NCI-H128 (cell line): Measurements from ENCODE around the gene KATNA1.
"Not testable (repeated sequence)": the region's sequence is repeated elsewhere in the genome, so short reads cannot be mapped to it uniquely, and the experiment has no call there.

ENCODE experiments used
- DNase-seq: peaks from one replicate; lab custom pipeline; 2025; ENCODE audit not compliant: unreplicated experiment; lab: John Stamatoyannopoulos, UW

Gene KATNA1

DNA sequence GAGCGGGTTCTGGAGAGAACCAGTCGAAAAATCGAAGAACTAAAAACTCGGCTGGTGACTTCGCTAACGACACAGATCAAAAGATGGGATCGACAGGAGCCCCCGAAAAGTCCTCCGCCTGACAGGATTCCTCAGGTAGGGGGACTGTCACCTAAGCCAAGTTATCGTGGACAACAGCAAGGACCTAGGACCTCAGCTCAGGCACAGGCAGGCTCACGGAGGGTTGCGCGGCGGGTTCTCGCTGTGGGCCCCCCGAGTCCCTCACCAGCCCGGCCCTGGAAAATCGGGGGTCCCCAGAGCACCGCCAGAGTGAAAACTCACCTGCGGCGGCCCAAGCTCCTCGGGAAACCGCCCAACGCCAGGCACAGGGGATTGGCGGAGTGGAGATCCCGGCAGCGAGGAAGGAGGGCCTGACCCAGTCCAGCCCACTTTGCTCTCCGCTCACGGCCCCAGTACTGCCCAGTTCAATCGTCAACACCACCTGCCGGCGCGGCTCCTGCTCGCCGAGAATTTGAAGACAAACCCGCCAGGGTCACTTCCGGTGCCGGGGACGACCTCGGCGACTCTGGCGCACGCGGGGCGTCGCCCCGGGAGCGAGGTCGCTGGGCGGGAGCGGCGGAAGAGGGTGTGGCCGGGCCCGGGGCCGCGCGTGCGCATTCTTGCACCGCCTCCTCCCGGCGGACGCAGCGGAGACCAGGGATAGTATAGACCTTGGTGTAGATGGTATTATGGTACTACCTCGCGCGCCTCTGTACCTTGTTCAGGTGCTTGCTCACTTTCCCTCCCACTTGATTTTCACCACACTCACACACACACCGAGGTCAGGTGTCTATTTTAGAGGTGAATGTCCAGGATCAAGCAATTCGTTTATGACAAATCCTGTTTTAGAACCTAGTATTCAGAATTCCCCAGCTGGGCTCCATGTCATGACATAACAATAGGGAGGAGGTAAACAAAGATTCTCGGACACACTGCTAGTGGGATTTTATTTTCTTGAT is at the start of gene KATNA1:
KATNA1 (minus strand) TSS at position 567 of the 998 bp plus-strand sequence. CDS start 10,167 bp downstream, outside the sequence.
- peak; percentile 68 for DNase-seq

DNA sequence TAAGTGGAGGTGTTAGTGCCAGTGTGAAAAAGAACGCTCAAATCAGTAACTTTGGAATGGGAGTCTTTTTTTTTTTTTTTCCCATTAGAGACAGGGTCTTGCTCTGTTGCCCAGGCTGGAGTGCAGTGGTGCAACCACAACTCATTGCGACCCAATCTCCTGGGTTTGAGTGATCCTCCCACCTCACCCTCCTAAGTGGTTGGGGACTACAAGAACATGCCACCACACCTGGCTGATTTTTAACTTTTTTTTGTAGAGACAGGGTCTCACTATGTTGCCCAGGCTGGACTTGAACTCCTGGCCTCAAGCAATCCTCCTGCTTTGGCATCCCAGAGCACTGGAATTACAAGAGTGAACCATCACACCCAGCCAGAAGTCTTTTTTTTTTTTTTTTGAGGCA is 49.7 kb upstream of the KATNA1 start:
- no peak for DNase-seq

DNA sequence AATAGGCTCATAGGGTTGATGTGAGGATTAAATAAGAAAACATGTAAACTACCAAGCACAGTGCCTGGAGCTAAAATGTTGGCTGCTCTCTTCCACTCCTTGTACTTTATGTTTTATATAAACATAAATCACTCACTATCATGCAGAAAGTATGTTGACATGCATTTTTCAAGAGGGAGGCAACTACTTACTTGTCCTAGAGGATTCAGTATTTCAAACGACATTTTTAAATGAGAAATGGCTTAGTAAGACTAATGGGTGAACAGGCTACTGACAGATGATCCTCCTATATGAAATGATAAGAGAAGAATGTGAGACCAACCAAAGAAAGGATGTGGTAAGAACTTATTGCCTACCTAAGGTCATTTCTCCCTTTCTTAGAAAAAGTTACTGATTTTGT is 48.4 kb upstream of the KATNA1 start:
- no peak for DNase-seq

DNA sequence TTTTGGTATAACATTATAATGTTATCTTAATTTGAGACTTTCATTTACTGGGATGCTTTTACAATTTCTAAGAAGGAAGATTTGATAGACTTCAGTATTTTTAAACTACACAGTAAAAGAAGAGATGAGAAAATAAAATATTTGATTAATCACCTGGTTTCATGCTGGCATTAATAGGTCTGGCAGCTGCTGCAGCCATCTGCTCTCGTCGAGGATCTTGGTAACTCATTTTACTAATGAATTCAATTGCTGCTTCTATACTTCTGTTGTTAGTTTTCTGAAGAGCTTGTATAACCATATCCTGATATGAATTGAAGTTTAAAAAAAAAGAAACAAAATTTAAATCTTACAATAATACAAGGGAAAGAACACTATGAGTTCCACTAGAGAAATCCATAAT is 46.4 kb upstream of the KATNA1 start:
- DNase-seq, result no peak

DNA sequence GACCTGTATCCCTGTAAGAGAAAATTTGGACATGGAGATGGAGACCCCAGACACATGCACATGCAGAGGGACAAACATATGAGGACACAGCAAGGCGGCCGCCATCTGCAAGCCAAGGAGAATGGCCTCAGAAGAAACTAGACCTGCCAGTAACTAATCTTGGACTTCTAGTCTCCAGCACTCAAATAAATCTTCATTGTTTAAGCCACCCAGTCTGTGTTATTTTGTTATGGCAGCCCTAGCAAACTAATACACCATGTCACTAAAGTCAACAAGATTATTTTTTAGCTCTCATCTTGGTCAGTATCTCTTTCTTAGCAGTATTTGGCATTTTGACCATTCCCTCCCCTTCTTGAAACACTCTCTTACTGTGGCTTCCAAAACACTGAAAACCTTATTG is 42.7 kb upstream of the KATNA1 start:
- no peak for DNase-seq

DNA sequence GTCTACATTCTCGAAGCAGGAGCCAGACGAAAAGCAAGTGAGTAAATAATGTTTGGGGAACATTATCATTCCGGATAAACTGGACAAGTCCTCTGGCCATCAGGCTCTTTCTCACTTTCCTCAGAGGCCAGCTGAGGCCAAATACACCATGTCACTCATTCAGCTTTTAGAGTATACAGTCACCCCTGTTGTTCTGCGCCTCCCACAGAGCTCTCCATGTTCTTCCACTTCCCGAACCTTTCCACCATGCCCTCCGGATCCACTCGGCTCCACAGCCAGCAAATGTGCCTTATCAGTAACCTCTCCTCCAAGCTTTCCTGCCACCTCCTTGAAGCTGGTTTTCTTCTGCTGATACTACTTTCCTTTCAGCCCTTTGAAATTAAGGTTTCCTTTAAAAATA is 37.7 kb upstream of the KATNA1 start:
- DNase-seq, result no peak

DNA sequence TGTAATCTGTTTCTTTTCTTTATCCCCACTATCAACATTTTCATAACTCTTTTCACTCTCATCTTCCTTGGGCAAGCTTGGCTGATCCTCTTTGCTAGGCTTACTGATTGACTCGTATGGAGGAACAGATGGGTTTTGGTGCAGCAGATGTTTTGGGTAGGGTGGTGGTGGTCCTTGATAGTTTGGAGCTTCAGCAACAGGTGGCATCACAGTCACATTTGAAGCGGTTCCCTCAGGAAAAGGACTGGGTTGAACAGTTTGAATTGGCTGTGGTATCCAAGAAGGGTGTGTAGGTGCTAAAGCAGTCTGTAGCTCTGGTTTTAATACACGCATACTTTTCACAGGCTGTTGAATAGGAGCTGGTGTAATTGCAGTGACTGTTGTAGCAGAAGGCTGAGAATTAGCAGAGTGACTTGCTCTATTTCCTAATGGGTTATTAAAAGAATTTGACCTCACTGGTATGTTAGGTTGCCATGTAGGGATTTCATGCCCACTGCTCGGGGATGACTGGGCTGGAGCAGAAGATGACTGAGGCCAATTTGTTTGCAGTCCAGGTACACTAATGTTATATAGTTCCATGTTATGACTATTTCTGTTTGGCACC is 34.8 kb upstream of the KATNA1 start:
- DNase-seq, result no peak

DNA sequence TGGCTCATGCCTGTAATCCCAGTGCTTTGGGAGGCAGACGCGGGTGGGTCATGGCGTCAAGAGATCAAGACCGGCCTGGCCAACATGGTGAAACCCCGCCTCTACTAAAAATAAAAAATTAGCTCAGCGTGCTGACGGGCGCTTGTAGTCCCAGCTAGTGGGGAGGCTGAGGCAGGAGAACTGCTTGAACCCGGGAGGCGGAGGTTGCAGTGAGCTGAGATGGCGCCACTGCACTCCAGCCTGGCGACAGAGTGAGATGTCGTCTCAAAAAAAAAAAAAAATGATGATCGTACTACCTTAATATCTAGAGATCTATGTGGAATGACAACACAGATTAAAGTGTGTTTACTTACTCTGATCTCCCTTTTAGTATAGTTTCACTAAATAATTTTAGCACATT is 33.3 kb upstream of the KATNA1 start:
- not testable (repeated sequence) for DNase-seq

DNA sequence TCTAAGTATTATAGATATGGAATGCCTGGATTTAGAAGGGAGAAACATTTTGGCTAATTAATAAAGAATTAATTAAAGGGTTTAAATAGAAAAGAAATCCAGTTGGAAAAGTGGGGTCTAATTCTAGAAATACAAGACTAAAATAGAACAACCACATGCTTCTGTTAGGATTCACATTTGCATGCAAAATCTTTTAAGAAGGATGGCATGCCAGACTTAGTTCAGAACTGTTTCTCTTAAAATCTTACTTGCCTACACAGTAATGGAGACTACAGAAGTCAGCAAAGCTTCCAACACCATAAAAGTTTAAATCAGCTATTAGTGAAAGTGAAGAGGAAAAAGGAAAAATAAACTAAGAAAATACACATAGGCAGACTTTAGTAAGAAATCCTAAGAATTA is 32.7 kb upstream of the KATNA1 start:
- no peak for DNase-seq

DNA sequence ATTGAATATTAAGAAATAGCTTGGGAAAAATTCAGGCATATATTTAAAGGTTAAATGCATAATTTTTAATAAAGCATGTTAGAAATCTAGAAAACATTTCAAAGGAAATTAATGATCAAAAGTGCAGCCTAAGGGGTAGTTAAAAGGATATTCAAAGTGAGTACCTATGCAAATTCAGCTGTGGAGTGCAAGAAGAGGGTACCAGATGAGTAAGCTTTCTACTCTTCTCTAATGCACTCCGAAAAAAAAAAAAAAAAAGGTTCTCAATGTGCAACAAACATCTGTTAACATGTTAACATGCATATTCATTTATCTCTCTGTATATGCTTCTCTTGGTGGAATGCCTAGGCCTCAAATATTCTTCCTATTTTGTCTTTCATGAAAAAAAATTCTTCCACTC is 32.0 kb upstream of the KATNA1 start:
- no peak for DNase-seq

DNA sequence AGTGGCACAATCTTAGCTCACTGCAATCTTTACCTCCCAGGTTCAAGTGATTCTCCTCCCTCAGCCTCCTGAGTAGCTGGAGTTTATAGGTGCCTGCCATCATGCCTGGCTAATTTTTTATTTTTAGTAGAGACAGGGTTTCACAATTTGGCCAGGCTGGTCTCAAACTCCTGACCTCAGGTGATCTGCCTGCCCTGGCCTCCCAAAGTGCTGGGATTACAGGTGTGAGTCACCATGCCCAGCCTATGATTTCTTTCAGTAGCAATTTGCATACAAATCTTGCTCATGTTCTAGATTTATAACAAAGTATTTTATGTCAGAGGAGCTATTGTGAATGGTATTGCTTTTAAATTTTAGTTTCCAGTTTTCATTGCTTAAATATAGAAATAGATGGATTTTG is 23.8 kb upstream of the KATNA1 start:
- DNase-seq, result not testable (repeated sequence)

DNA sequence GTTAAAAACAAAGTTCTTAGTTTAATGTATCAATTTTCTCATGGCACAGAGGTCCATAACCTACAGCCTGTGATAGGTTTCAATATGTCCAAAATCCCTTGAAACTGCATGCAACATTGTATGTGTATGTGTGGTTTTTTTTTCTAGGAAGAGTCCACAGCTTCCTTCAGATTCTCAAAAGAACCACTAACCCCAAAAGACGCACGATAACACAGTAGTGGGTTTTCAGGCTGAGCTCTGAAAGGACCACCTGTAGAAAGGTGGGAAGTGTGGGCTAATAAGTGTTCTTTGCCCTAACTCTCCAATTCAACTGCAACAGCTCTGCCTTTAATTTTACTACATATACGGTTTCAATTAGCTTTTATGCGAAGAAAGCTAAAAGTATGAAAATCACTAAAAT is 11.5 kb upstream of the KATNA1 start:
- DNase-seq, result no peak

DNA sequence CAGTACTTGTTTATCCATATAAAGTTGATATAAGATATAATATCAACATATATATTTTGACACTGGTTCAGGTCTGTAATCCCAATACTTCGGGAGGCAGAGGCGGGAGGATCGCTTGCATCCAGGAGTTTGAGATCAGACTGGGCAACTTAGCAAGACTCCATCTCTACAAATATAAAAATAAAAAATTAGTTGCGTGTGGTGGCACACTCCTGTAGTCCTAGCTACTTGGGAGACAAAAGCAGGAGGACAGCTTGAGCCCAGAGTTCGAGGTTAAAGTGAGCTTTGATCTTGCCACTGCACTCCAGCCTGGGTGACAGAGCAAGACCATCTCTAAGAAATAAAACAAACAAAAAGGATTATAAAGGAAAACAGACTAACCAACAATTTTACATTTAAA is 8.9 kb upstream of the KATNA1 start:
- DNase-seq, result no peak

DNA sequence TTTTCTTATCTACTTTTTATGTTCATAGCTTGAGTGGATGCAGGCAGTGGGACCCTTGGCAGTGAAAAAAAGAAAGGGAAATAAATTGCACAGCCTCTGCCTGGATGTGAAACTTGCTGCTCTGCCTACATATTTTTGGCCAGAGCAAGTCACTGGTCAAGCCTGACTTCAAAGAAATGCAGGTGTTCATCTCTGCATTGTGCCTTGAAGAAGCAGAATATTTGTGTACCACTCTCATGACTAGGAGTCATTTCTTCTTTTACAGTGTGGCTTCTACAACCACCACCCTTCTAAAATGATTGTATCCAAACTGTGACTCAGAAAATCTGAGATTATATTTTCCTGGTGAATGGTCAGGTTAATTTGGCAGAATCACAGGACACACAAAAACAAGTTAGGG is 2.5 kb upstream of the KATNA1 start:
- DNase-seq, result no peak

DNA sequence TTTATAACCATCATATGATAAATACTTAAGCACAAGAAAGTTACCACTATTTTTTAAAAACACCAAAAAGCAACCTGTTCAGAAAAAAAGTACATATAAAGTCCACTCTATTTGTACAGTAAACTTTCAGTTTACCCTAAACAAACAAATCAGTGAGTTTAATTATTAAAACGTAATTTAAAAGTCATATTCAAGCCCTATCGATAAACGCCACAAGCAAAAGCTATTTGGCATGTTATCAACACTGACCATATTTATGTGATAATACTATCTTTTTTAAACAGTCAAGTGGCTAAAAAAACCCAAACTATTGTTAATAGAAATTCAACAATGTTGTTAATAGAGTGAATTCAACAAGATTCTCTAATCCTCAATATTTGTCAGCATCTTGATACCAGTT is 1.9 kb downstream of the KATNA1 start:
- no peak for DNase-seq

DNA sequence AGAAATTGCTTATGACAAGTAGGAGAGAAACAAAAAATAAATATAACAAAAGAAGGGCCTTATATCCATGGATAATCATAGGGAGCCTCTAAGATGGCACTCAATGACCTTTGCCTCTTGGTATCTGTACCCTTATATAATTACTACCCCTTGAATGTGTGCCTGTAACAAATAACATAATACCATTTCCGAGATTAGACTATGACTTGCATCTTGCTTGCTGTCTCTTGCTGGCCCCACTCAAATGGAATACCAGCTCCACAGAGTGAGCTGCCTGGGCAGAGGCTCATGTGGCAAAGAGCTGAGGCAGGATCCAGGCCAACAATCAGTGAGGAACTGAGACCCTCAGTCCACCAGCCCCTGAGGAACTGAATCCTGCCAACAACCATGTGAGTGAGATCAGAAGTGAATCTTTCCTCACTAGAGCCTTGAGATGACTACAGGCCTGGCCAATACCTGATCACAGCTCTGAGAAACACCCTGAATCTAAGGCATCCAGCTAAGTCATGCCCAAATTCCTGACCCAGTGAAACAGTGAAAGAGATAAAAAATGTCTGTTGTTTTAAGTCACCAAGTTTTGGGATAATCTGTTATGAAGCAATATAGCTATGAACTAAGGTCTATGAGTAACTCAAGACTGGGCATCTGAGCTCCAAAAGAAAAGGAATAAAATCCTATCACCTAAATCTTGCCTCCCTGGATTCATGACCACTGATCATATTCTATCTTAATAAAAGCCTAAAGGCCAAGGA is 5.5 kb downstream of the KATNA1 start:
- DNase-seq, result no peak

DNA sequence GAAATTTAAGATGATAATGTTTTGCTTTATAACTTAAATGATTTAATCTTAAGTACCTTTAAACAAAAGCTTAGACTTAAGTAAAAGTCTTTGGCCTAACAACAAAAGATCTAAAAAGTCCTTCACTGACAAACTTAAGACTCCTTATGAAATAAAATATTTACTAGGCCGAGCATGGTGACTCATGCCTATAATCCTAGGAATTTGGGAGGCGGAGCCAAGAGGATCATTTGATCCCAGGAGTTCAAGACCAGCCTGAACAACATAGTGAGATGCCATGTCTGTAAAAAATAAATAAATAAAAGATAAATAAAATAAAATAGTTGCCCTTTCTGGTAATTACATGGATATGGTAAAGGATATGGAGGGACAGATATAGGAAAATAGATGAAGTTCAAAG is 12.4 kb downstream of the KATNA1 start:
- DNase-seq, result no peak

DNA sequence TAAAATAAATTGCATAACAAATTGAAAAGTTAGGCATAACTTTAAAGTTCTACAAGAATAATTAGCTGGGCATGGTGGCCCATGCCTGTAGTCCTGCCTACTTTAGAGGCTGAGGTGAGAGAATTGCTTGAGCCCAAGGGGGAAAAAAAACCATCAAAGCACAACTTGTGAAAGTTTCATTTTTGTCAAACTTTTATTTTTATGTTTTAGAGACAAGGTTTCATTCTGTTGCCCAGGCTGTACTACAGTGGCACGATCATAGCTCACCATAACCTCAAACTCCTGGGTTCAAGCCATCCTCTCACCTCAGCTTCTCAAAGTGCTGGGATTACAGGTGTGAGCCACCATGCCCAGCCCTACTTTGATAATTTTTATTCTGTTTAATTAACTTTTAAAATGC is 14.2 kb downstream of the KATNA1 start:
- no peak for DNase-seq

DNA sequence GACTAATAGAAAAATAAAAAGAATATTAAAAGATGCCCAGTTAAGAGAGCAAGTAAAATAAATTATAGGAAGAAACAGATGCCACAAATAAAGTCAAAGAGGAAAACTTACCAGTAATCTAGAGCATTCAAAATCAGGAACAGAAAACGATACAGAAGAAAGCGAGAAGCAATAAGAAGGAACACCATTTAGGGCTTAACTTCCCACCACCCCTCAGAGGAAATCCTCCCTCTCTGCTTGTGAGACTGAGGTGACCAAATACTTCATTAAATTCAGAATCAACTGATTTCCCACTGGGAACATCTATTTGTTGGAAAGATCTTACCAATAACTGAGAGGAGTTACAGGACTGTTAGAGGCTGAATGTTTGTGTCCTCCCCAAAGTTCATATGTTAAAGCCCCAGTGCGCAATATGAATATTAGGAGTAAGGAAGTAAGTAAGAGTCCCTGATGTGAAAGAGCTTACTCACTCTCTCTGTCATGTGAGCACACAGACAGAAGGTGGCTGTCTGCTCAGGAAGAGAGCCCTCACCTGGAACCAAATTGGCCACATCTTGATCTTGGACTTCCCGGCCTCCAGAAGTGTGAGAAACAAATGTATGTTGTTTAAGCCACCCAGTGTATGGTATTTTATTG is 19.5 kb downstream of the KATNA1 start:
- DNase-seq, result no peak

DNA sequence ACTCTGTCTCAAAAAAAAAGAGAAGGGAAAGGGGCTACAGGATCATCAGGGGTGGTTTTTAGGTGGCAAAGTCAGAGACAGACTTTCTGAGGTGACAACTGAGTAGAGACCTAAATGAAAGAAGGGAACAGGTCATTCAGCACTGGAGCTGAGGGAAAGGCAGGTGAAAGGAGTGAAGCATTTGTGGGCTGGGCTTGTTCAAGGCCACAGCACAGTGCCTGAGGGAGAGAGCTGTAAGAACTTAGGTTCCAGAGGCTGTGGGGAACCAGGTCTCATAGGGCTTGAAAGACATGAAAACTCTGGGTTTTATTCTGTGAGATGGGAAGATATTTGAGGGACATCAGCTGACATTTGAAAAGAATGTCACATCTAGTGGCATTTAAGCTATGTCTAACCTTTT is 20.8 kb downstream of the KATNA1 start:
- no peak for DNase-seq

DNA sequence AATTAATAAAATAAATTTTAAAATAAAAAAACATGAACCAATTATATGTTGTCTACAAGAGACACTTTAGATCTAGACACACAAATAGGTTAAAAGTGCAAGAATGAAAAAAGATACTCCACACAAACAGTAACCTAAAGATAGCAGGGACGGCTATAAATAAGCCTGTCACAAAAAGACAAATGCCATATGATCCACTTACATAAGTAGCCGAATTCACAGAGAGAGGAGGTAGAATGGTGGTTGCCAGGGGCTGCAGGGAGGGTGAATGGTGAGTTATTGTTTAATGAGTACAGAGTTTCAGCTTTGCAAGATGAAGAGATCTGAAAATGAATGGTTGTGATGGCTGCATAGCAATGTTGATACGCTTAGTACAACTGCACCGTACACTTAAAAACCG is 32.7 kb downstream of the KATNA1 start:
- no peak for DNase-seq
